ENCODE measurements around the gene CELA2A. TPM values are rescaled to one million over a fixed set of nuclear protein-coding genes. Genes with fewer than 3 reads are reported as not detected.

Gene CELA2A
- total and polyA plus RNA-seq, 10 of the 15 experiments (the other 5 are each of a cell fraction or from before 2014, with no cell fraction given) = 0.90 TPM; not detected in 9

- TF ChIP-seq IRF3 (IDR thresholded peaks at IDR 0.05) (no peak), HDGF (IDR thresholded peaks at IDR 0.05) (no peak), SMARCA5 (IDR thresholded peaks at IDR 0.05) (peak; percentile 82), RFX5 (IDR thresholded peaks at IDR 0.05; ENCODE audit: low read depth, low read length) (no peak), CREB1 (IDR thresholded peaks at IDR 0.05; ENCODE audit: low read depth) (peak; percentile 89), ZNF207 (IDR thresholded peaks at IDR 0.05; ENCODE audit: borderline replicate concordance) (0 out of 2 replicates have a peak, but pooled peaks have one; percentile 27), ZNF274 (IDR thresholded peaks at IDR 0.05; ENCODE audit: insufficient read depth, insufficient read length) (no peak), POLR2AphosphoS5 (IDR thresholded peaks at IDR 0.05; ENCODE audit: low read length) (peak; percentile 73; the same call in 1 of the 2 replicates), NR2F1 (conservative IDR thresholded peaks at IDR 0.05) (peak; percentile 62), RELA (IDR thresholded peaks at IDR 0.05; ENCODE audit: borderline replicate concordance, partially characterized antibody) (peak; percentile 46), GATAD2B (conservative IDR thresholded peaks at IDR 0.05; ENCODE audit: low read depth) (peak; percentile 90), LARP7 (IDR thresholded peaks at IDR 0.05) (peak; percentile 98), TCF3 (IDR thresholded peaks at IDR 0.05; ENCODE audit: borderline replicate concordance, insufficient read depth, low read depth, low read length) (0 out of 2 replicates have a peak, but pooled peaks have one; percentile 32), TAF1 (IDR thresholded peaks at IDR 0.05; ENCODE audit: borderline replicate concordance, low read depth, low read length) (peak; percentile 70; the same call in 1 of the 2 replicates), CREM (IDR thresholded peaks at IDR 0.05; ENCODE audit: low read depth) (peak; percentile 56), MXI1 (IDR thresholded peaks at IDR 0.05; ENCODE audit: low read depth, low read length) (peak; percentile 13; the same call in 1 of the 2 replicates), NFXL1 (IDR thresholded peaks at IDR 0.05; ENCODE audit: borderline replicate concordance) (no peak), BMI1 (IDR thresholded peaks at IDR 0.05; ENCODE audit: borderline replicate concordance) (peak; percentile 97), ZNF622 (IDR thresholded peaks at IDR 0.05) (no peak), NKRF (conservative IDR thresholded peaks at IDR 0.05) (peak; percentile 92), HDAC6 (IDR thresholded peaks at IDR 0.05; ENCODE audit: unreplicated experiment) (peak; percentile 58), MEF2B (IDR thresholded peaks at IDR 0.05; ENCODE audit: partially characterized antibody, poor library complexity, severe bottlenecking) (no peak)
- TF ChIP-seq, protein P1, sequence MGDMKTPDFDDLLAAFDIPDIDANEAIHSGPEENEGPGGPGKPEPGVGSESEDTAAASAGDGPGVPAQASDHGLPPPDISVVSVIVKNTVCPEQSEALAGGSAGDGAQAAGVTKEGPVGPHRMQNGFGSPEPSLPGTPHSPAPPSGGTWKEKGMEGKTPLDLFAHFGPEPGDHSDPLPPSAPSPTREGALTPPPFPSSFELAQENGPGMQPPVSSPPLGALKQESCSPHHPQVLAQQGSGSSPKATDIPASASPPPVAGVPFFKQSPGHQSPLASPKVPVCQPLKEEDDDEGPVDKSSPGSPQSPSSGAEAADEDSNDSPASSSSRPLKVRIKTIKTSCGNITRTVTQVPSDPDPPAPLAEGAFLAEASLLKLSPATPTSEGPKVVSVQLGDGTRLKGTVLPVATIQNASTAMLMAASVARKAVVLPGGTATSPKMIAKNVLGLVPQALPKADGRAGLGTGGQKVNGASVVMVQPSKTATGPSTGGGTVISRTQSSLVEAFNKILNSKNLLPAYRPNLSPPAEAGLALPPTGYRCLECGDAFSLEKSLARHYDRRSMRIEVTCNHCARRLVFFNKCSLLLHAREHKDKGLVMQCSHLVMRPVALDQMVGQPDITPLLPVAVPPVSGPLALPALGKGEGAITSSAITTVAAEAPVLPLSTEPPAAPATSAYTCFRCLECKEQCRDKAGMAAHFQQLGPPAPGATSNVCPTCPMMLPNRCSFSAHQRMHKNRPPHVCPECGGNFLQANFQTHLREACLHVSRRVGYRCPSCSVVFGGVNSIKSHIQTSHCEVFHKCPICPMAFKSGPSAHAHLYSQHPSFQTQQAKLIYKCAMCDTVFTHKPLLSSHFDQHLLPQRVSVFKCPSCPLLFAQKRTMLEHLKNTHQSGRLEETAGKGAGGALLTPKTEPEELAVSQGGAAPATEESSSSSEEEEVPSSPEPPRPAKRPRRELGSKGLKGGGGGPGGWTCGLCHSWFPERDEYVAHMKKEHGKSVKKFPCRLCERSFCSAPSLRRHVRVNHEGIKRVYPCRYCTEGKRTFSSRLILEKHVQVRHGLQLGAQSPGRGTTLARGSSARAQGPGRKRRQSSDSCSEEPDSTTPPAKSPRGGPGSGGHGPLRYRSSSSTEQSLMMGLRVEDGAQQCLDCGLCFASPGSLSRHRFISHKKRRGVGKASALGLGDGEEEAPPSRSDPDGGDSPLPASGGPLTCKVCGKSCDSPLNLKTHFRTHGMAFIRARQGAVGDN (IDR thresholded peaks at IDR 0.05) = peak; percentile 81
Measured at GRCh38 chr1:15409388-15410222, 46.9 kb upstream of the CELA2A start, which contains the start of gene EFHD2 (continued).
